GM23338 (cell line): Measurements from ENCODE around the gene PRKAG1. TPM values are rescaled to one million over a fixed set of nuclear protein-coding genes. Genes with fewer than 3 reads are reported as not detected.

Experiments used
- ATAC-seq: fragments of 200-7000 bp; cut with Tn5 transposase; 3 replicates; pipeline ENCODE4 v1.9.1; 2020
- DNase-seq: peaks from one replicate; pipeline ENCODE4 v3.0.0-alpha.2; 2015; ENCODE audit warnings: low spot score
- H2AFZ ChIP-seq: fragments of 200-600 bp; sonication (generic); 2 replicates; pipeline ENCODE4 v1.8.0; 2016; ENCODE audit warnings: antibody characterized with exemption, mild to moderate bottlenecking, moderate library complexity
- H3F3A ChIP-seq: fragments of 200-600 bp; sonication (generic); replicated peaks from 2 replicates; pipeline ENCODE4 v1.8.0; 2017; ENCODE audit warnings: antibody characterized with exemption, mixed run types, low read depth
- H3K27ac ChIP-seq: fragments of 200-600 bp; sonication (generic); 2 replicates; pipeline ENCODE4 v1.6.1; 2016; ENCODE audit warnings: low read depth
- H3K27me3 ChIP-seq: fragments of 200-600 bp; sonication (generic); 2 replicates; pipeline ENCODE4 v1.8.0; 2016; ENCODE audit warnings: mild to moderate bottlenecking, mixed run types, moderate library complexity; ENCODE audit not compliant: insufficient read depth
- H3K36me3 ChIP-seq: fragments of 200-600 bp; sonication (generic); 2 replicates; pipeline ENCODE4 v1.8.0; 2016; ENCODE audit warnings: mild to moderate bottlenecking; ENCODE audit not compliant: insufficient read depth
- H3K4me1 ChIP-seq: fragments of 200-600 bp; sonication (generic); 2 replicates; pipeline ENCODE4 v1.8.0; 2016; ENCODE audit warnings: mild to moderate bottlenecking, moderate library complexity; ENCODE audit not compliant: insufficient read depth
- H3K4me2 ChIP-seq: fragments of 200-600 bp; sonication (generic); 2 replicates; pipeline ENCODE4 v1.7.1; 2017; ENCODE audit warnings: mixed run types
- H3K4me3 ChIP-seq: fragments of 200-600 bp; sonication (generic); 2 replicates; pipeline ENCODE4 v1.6.1; 2016; ENCODE audit warnings: mixed run types
- H3K79me2 ChIP-seq: fragments of 200-600 bp; sonication (generic); replicated peaks from 2 replicates; pipeline ENCODE4 v1.8.0; 2017; ENCODE audit warnings: mild to moderate bottlenecking; ENCODE audit not compliant: insufficient read depth
- H3K9me2 ChIP-seq: fragments of 200-600 bp; sonication (generic); 2 replicates; pipeline ENCODE4 v1.8.0; 2017; ENCODE audit not compliant: insufficient read depth
- H4K20me1 ChIP-seq: fragments of 200-600 bp; sonication (generic); replicated peaks from 2 replicates; pipeline ENCODE4 v1.8.0; 2017; ENCODE audit warnings: mild to moderate bottlenecking; ENCODE audit not compliant: insufficient read depth
- H3K27ac Mint-ChIP-seq: 2 replicates; pipeline ENCODE4 v1.8.0; 2020; ENCODE audit warnings: inconsistent platforms, mild to moderate bottlenecking, moderate library complexity, mixed read lengths
- H3K27me3 Mint-ChIP-seq: 3 replicates; pipeline ENCODE4 v1.8.0; 2022; ENCODE audit warnings: low read depth, mild to moderate bottlenecking, moderate library complexity, mixed read lengths, inconsistent platforms; ENCODE audit not compliant: insufficient read depth, poor library complexity
- H3K36me3 Mint-ChIP-seq: 3 replicates; pipeline ENCODE4 v1.8.0; 2021; ENCODE audit warnings: low read depth, mild to moderate bottlenecking, inconsistent platforms, moderate library complexity, mixed read lengths
- H3K4me1 Mint-ChIP-seq: 3 replicates; pipeline ENCODE4 v1.8.0; 2020; ENCODE audit warnings: mild to moderate bottlenecking, inconsistent platforms, mixed read lengths
- H3K4me3 Mint-ChIP-seq: 3 replicates; pipeline ENCODE4 v1.8.0; 2021; ENCODE audit warnings: moderate library complexity, mild to moderate bottlenecking, inconsistent platforms, mixed read lengths
- H3K9me3 Mint-ChIP-seq: 3 replicates; pipeline ENCODE4 v1.8.0; 2020; ENCODE audit warnings: moderate library complexity, mild to moderate bottlenecking, inconsistent platforms, mixed read lengths
- CREB1 ChIP-seq: fragments of 250-450 bp; sonication (Bioruptor Pico); IDR thresholded peaks from 2 replicates; pipeline ENCODE4 v1.5.0; 2020; ENCODE audit warnings: low read depth, mild to moderate bottlenecking, moderate library complexity
- ETS1 ChIP-seq: IDR thresholded peaks from 2 replicates; pipeline ENCODE4 v1.6.1; 2016; ENCODE audit warnings: antibody characterized with exemption
- EZH2 ChIP-seq: fragments of 200-600 bp; sonication (generic); IDR thresholded peaks from one replicate; pipeline ENCODE4 v1.8.0; 2017; ENCODE audit warnings: antibody characterized with exemption, mild to moderate bottlenecking, low read depth; ENCODE audit not compliant: unreplicated experiment
- EZH2phosphoT487 ChIP-seq: fragments of 200-600 bp; sonication (generic); IDR thresholded peaks from one replicate; pipeline ENCODE4 v1.8.1; 2018; ENCODE audit warnings: antibody characterized with exemption; ENCODE audit not compliant: unreplicated experiment
- JUNB ChIP-seq: IDR thresholded peaks from one replicate; pipeline ENCODE4 v1.6.1; 2016; ENCODE audit warnings: antibody characterized with exemption; ENCODE audit not compliant: unreplicated experiment
- NANOG ChIP-seq: IDR thresholded peaks from 2 replicates; pipeline ENCODE4 v1.6.1; 2016; ENCODE audit warnings: antibody characterized with exemption, borderline replicate concordance
- REST ChIP-seq: IDR thresholded peaks from one replicate; pipeline ENCODE4 v1.6.1; 2018; ENCODE audit warnings: antibody characterized with exemption; ENCODE audit not compliant: unreplicated experiment
- STAT1 ChIP-seq: IDR thresholded peaks from one replicate; pipeline ENCODE4 v1.6.1; 2016; ENCODE audit warnings: antibody characterized with exemption; ENCODE audit not compliant: unreplicated experiment
- ZNF114 ChIP-seq: fragments of 250-450 bp; sonication (Bioruptor Pico); IDR thresholded peaks from 2 replicates; pipeline ENCODE4 v1.5.0; 2020; ENCODE audit warnings: mild to moderate bottlenecking, moderate library complexity
- ZNF331 ChIP-seq: fragments of 250-450 bp; sonication (Bioruptor Pico); IDR thresholded peaks from 2 replicates; pipeline ENCODE4 v1.5.0; 2020; ENCODE audit warnings: low read depth, mild to moderate bottlenecking, moderate library complexity
- ZNF462 ChIP-seq: fragments of 250-450 bp; sonication (Bioruptor Pico); IDR thresholded peaks from 2 replicates; pipeline ENCODE4 v1.5.0; 2020; ENCODE audit warnings: mild to moderate bottlenecking, moderate library complexity
- polyA plus RNA-seq: library from polyadenylated mRNA; unstranded; fragments of >200 nt; fragmentation: Nextera tagmentation; extraction: Ambion mirVana; gene quantifications from 2 replicates; pipeline ENCODE4 v1.2.1, GENCODE V29; 2016
- total RNA-seq: library from RNA; depleted of rRNA; stranded (reverse); fragments of >200 nt; shearing (Covaris generic); gene quantifications from 2 replicates; pipeline ENCODE4 v1.2.3, GENCODE V29; 2014

PRKAG1 gene
- total and polyA plus RNA-seq, 2 experiments from 2014 or later = 19.9 to 35.4 TPM

GRCh38 chr12:49030714-49031572 is 12.4 kb upstream of the PRKAG1 start:
- H3K4me1 Mint-ChIP-seq = no peaks in the 10 kb centered on the region
- H3K27ac Mint-ChIP-seq = no peak overlapping the region; the same call in 1 of the 2 replicates
- no peak overlapping the region for H3K27ac ChIP-seq
- H3K4me3 Mint-ChIP-seq = no peak overlapping the region
- no peak for DNase-seq
- H3K36me3 ChIP-seq = peaks cover 19% of the 10 kb centered on the region; the same call in 1 of the 2 replicates
- no peaks in the 10 kb centered on the region for H3K27me3 ChIP-seq
- TF ChIP-seq JUNB (no peak), ETS1 (no peak), NANOG (no peak), EZH2phosphoT487 (no peak), REST (no peak), ZNF462 (no peak), CREB1 (CRISPR knock-in tag) (no peak), STAT1 (no peak), ZNF331 (no peak), ZNF114 (no peak), EZH2 (no peak)
- ATAC-seq = no peak
- peaks cover 11% of the 10 kb centered on the region for H3K27me3 Mint-ChIP-seq
- H3K4me3 ChIP-seq = no peak overlapping the region
- H4K20me1 ChIP-seq = peaks cover 11% of the 10 kb centered on the region; the same call in 1 of the 2 replicates
- H3K9me2 ChIP-seq = no peaks in the 10 kb centered on the region
- no peak overlapping the region for H2AFZ ChIP-seq
- H3K4me2 ChIP-seq = no peak overlapping the region
- H3K9me3 Mint-ChIP-seq = no peaks in the 10 kb centered on the region
- no peaks in the 10 kb centered on the region for H3K4me1 ChIP-seq
- no peaks in the 10 kb centered on the region for H3F3A ChIP-seq
- H3K79me2 ChIP-seq = no peaks in the 10 kb centered on the region
- peaks cover 77% of the 10 kb centered on the region for H3K36me3 Mint-ChIP-seq
